SK-N-SH (cell line): ENCODE data around the gene PIGA.

Experiments
- CTCF ChIP-seq: fragments of 200-600 bp; sonication (generic); IDR thresholded peaks from 2 replicates; pipeline ENCODE4 v1.6.1; 2017; ENCODE audit warnings: antibody characterized with exemption, mild to moderate bottlenecking, moderate library complexity
- GABPA ChIP-seq: IDR thresholded peaks from 2 replicates; pipeline ENCODE4 v1.4.0; 2012; ENCODE audit warnings: low read depth, mild to moderate bottlenecking
- JUND ChIP-seq: IDR thresholded peaks from 2 replicates; pipeline ENCODE4 v1.4.0; 2012
- NRF1 ChIP-seq: IDR thresholded peaks from 2 replicates; pipeline ENCODE4 v1.6.1; 2012; ENCODE audit warnings: low read depth, mild to moderate bottlenecking, low read length
- RAD21 ChIP-seq: IDR thresholded peaks from 2 replicates; pipeline ENCODE4 v1.6.1; 2012; ENCODE audit warnings: mild to moderate bottlenecking, low read length
- USF2 ChIP-seq: fragments of 150-350 bp; IDR thresholded peaks from 2 replicates; pipeline ENCODE4 v1.6.1; 2017; ENCODE audit warnings: antibody characterized with exemption, low read length, low read depth, borderline replicate concordance

- no peak for TF ChIP-seq GABPA
- no peak for TF ChIP-seq RAD21
- no peak for TF ChIP-seq CTCF
- TF ChIP-seq USF2, result no peak
- no peak for TF ChIP-seq JUND
- no peak for TF ChIP-seq NRF1
Observed at GRCh38 chrX:15322472-15322871, 12.9 kb downstream of the PIGA start.
